ENCODE data around the gene DCST1. TPM values are rescaled to one million over a fixed set of nuclear protein-coding genes. Genes with fewer than 3 reads are reported as not detected.

The DCST1 gene
- total RNA-seq, 1 donor from 2014 or later = not detected

DNA sequence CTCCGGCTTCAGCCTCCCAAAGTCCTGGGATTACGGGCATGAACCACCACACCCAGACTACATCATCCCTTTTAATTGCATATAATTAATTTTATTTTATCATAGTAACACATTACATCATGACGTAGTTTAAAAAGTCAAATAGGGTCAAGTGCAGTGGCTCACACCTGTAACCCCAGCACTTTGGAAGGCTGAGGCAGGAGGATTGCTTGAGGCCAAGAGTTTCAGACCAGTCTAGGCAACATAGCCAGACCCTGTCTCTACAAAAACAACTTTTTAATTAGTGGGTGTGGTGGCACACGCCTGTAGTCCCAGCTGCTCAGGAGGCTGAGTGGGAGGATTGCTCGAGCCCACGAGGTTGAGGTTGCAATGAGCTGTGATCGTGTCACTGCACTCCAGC, 65.7 kb downstream of the DCST1 start:
- Mint-ChIP-seq H3K9me3 (no peaks in the 10 kb centered on the region), H3K27ac (ENCODE audit: unreplicated experiment) (no peak overlapping the region), H3K36me3 (ENCODE audit: low read depth) (no peaks in the 10 kb centered on the region), H3K4me1 (no peaks in the 10 kb centered on the region), H3K4me3 (no peak overlapping the region), H3K27me3 (ENCODE audit: low read depth) (peaks cover 38% of the 10 kb centered on the region)
- DNase-seq (ENCODE audit: low read depth, low spot score) = no peak
- no peak for TF ChIP-seq CTCF (conservative IDR thresholded peaks at IDR 0.05)

Other genes with a start within 250 kb of the DCST1 start
- 0.84 and 1.1 TPM in 2 replicates for gene KCNN3, start 163.5 kb upstream of the DCST1 start, total RNA-seq
- gene PMVK, start 97.1 kb upstream of the DCST1 start, total RNA-seq = 33.8 and 37.0 TPM in 2 replicates
- 17.1 and 18.5 TPM in 2 replicates for gene PBXIP1, start 77.7 kb upstream of the DCST1 start, total RNA-seq
- 63.3 and 65.1 TPM in 2 replicates for gene PYGO2, start 72.0 kb upstream of the DCST1 start, total RNA-seq
- 90.3 and 92.9 TPM in 2 replicates for gene SHC1, start 63.1 kb upstream of the DCST1 start, total RNA-seq
- 211 and 217 TPM in 2 replicates for gene CKS1B, start 59.1 kb upstream of the DCST1 start, total RNA-seq
- 76.3 and 81.9 TPM in 2 replicates for gene FLAD1, start 50.5 kb upstream of the DCST1 start, total RNA-seq
- 1.9 and 2.5 TPM in 2 replicates for gene LENEP, start 40.2 kb upstream of the DCST1 start, total RNA-seq
- 5.9 and 6.9 TPM in 2 replicates for gene ZBTB7B, start 31.0 kb upstream of the DCST1 start, total RNA-seq
- 1.3 and 3.4 TPM in 2 replicates for gene DCST2, start within 50 bp of the DCST1 start, total RNA-seq
- 82.2 and 85.1 TPM in 2 replicates for gene ADAM15, start 17.5 kb downstream of the DCST1 start, total RNA-seq
- gene EFNA4, start 29.9 kb downstream of the DCST1 start, total RNA-seq = 26.4 and 28.5 TPM in 2 replicates
- 5.6 and 6.6 TPM in 2 replicates for gene EFNA3, start 45.0 kb downstream of the DCST1 start, total RNA-seq
- gene EFNA1, start 94.1 kb downstream of the DCST1 start, total RNA-seq = 0.50 and 0.77 TPM in 2 replicates
- gene SLC50A1, start 102.0 kb downstream of the DCST1 start, total RNA-seq = 23.2 and 25.1 TPM in 2 replicates
- gene DPM3, start 106.7 kb downstream of the DCST1 start, total RNA-seq = 77.7 and 80.0 TPM in 2 replicates
- gene KRTCAP2, start 139.5 kb downstream of the DCST1 start, total RNA-seq = 125 and 152 TPM in 2 replicates
- 9.8 and 10.0 TPM in 2 replicates for gene TRIM46, start 140.0 kb downstream of the DCST1 start, total RNA-seq
- 21.4 TPM in 2 replicates for gene THBS3, start 174.1 kb downstream of the DCST1 start, total RNA-seq
- 36.0 and 38.3 TPM in 2 replicates for gene MTX1, start 174.9 kb downstream of the DCST1 start, total RNA-seq
- gene ENTREP3, start 221.7 kb downstream of the DCST1 start, total RNA-seq = 93.1 and 94.3 TPM in 2 replicates
- 68.9 and 75.3 TPM in 2 replicates for gene SCAMP3, start 228.5 kb downstream of the DCST1 start, total RNA-seq
- gene CLK2, start 239.7 kb downstream of the DCST1 start, total RNA-seq = 101 and 104 TPM in 2 replicates
- 20.8 and 22.4 TPM in 2 replicates for gene HCN3, start 243.6 kb downstream of the DCST1 start, total RNA-seq

All from neural crest cell (in vitro differentiated cells).